ENCODE data around the gene ETS2.

GRCh38 chr21:38807986-38808385 is 2.3 kb downstream of the ETS2 start:
- TF ChIP-seq CTCF (conservative IDR thresholded peaks at IDR 0.05 in 1 of 2, IDR thresholded peaks at IDR 0.05 in 1 of 2; ENCODE audit: extremely low read depth in 1 of 2, insufficient read depth in 1 of 2, low read depth in 1 of 2, low read length in 2 of 2) (no peak), EZH2 (IDR thresholded peaks at IDR 0.05; ENCODE audit: borderline replicate concordance, low read length) (no peak)

Data from mammary epithelial cell (primary cell).